ENCODE measurements around the gene STX11. TPM values are rescaled to one million over a fixed set of nuclear protein-coding genes. Genes with fewer than 3 reads are reported as not detected.

The STX11 gene
- total RNA-seq, 1 donor = 3.5 TPM

GRCh38 chr6:144195671-144196270 lies 45.5 kb downstream of the STX11 start:
- no peak for TF ChIP-seq CTCF (IDR thresholded peaks at IDR 0.05; ENCODE audit: insufficient read depth, low read length)
- DNase-seq (ENCODE audit: low read depth) = peak; percentile 13

GRCh38 chr6:144197919-144198318 lies 47.6 kb downstream of the STX11 start:
- no peak for TF ChIP-seq CTCF (IDR thresholded peaks at IDR 0.05; ENCODE audit: insufficient read depth, low read length)
- DNase-seq (ENCODE audit: low read depth) = no peak
- no peak overlapping the region for H3K4me3 ChIP-seq (ENCODE audit: low read depth, low read length)

More at GRCh38 chr6:144195671-144196270, 45.5 kb downstream of the STX11 start:
- no peak overlapping the region for H3K4me3 ChIP-seq (ENCODE audit: low read depth, low read length)

GRCh38 chr6:144202879-144203468 lies 52.7 kb downstream of the STX11 start:
- no peak for DNase-seq (ENCODE audit: low read depth)
- no peak overlapping the region for H3K4me3 ChIP-seq (ENCODE audit: low read depth, low read length)
- TF ChIP-seq CTCF (IDR thresholded peaks at IDR 0.05; ENCODE audit: insufficient read depth, low read length) = no peak

- no peak for TF ChIP-seq CTCF (IDR thresholded peaks at IDR 0.05; ENCODE audit: insufficient read depth, low read length)
- H3K4me3 ChIP-seq (ENCODE audit: low read depth, low read length) = no peak overlapping the region
- no peak for DNase-seq (ENCODE audit: low read depth)
These were observed 60.8 kb downstream of the STX11 start for GRCh38 chr6:144211160-144211559.

- no peak overlapping the region for H3K4me3 ChIP-seq (ENCODE audit: low read depth, low read length)
- no peak for TF ChIP-seq CTCF (IDR thresholded peaks at IDR 0.05; ENCODE audit: insufficient read depth, low read length)
These were observed 63.0 kb downstream of the STX11 start for GRCh38 chr6:144213315-144213714.

GRCh38 chr6:144214029-144214428 lies 63.7 kb downstream of the STX11 start:
- DNase-seq (ENCODE audit: low read depth) = no peak
- no peak for TF ChIP-seq CTCF (IDR thresholded peaks at IDR 0.05; ENCODE audit: insufficient read depth, low read length)
- no peak overlapping the region for H3K4me3 ChIP-seq (ENCODE audit: low read depth, low read length)

More at GRCh38 chr6:144213315-144213714, 63.0 kb downstream of the STX11 start:
- DNase-seq (ENCODE audit: low read depth) = no peak

All from fibroblast of the aortic adventitia (primary cell).